K562 (cell line): Measurements from ENCODE around the gene TRPM4. TPM values are rescaled to one million over a fixed set of nuclear protein-coding genes. Genes with fewer than 3 reads are reported as not detected.

ENCODE experiments used
- BACH1 ChIP-seq: fragments of 200-800 bp; sonication (Bioruptor generic); IDR thresholded peaks from 2 replicates; pipeline ENCODE4 v1.6.1; 2016; ENCODE audit warnings: missing genetic modification characterization, missing compliant biosample characterization
- BRF2 ChIP-seq: IDR thresholded peaks from 3 replicates; pipeline ENCODE4 v1.6.1; 2011; ENCODE audit warnings: borderline replicate concordance, mild to moderate bottlenecking; ENCODE audit not compliant: insufficient read length, insufficient read depth
- EHMT2 ChIP-seq: fragments of 450-650 bp; IDR thresholded peaks from 2 replicates; pipeline ENCODE4 v1.6.1; 2018; ENCODE audit warnings: antibody characterized with exemption
- EP400 ChIP-seq: fragments of 450-650 bp; IDR thresholded peaks from 2 replicates; pipeline ENCODE4 v1.6.1; 2017; ENCODE audit warnings: antibody characterized with exemption, mild to moderate bottlenecking, moderate library complexity
- FOXA3 ChIP-seq, 2 experiments: fragments of 450-650 bp in 1 of 2; sonication (generic) in 1 of 2; formaldehyde crosslinking; IDR thresholded peaks in 1 of 2; conservative IDR thresholded peaks in 1 of 2; 2 replicates each; pipeline versions ENCODE4 v1.4.0 to v1.8.0; 2020 to 2022; ENCODE audit warnings: mild to moderate bottlenecking in 2 of 2, missing genetic modification reagents in 1 of 2
- HMGXB4 ChIP-seq: sonication (generic); formaldehyde crosslinking; IDR thresholded peaks from 2 replicates; pipeline ENCODE4 v1.8.1; 2023; ENCODE audit warnings: mild to moderate bottlenecking, missing genetic modification reagents
- KDM4B ChIP-seq, 2 experiments: fragments of 450-650 bp in 1 of 2; sonication (generic) in 1 of 2; IDR thresholded peaks; 2 replicates each; pipeline ENCODE4 v1.6.1; 2016 to 2017; ENCODE audit warnings: borderline replicate concordance in 2 of 2, antibody characterized with exemption in 1 of 2, low read depth in 1 of 2, mild to moderate bottlenecking in 1 of 2
- MAFF ChIP-seq: IDR thresholded peaks from 2 replicates; pipeline ENCODE4 v1.6.1; 2012; ENCODE audit warnings: low read length, improper control_type of control experiment
- MAZ ChIP-seq, 2 experiments: fragments of 450-650 bp in 1 of 2; sonication (generic) in 1 of 2; formaldehyde crosslinking; IDR thresholded peaks in 1 of 2; conservative IDR thresholded peaks in 1 of 2; 2 replicates each; pipeline versions ENCODE4 v1.4.0 to v1.5.0; 2020; ENCODE audit warnings: mild to moderate bottlenecking in 1 of 2, missing genetic modification reagents in 1 of 2
- NFATC3 ChIP-seq: fragments of 450-650 bp; IDR thresholded peaks from 2 replicates; pipeline ENCODE4 v1.6.1; 2017; ENCODE audit warnings: mild to moderate bottlenecking
- PRDM10 ChIP-seq: fragments of 450-650 bp; IDR thresholded peaks from 2 replicates; pipeline ENCODE4 v1.6.1; 2018; ENCODE audit not compliant: partially characterized antibody
- SPI1 ChIP-seq: IDR thresholded peaks from 2 replicates; pipeline ENCODE4 v1.6.1; 2011; ENCODE audit warnings: low read depth, low read length, control low read depth, borderline replicate concordance
- SRSF9 ChIP-seq: fragments of 200-400 bp; formaldehyde crosslinking; IDR thresholded peaks from 2 replicates; pipeline ENCODE4 v1.6.1; 2017; ENCODE audit warnings: low read depth, low read length, borderline replicate concordance
- ZNF445 ChIP-seq: fragments of 250-450 bp; sonication (Bioruptor Pico); IDR thresholded peaks from 2 replicates; pipeline ENCODE4 v1.4.0; 2020; ENCODE audit warnings: low read depth, mild to moderate bottlenecking, moderate library complexity
- ZNF77 ChIP-seq: fragments of 250-450 bp; sonication (Bioruptor Pico); IDR thresholded peaks from 2 replicates; pipeline ENCODE4 v1.5.0; 2020
- ZNF830 ChIP-seq: fragments of 250-450 bp; sonication (Bioruptor Pico); IDR thresholded peaks from 2 replicates; pipeline ENCODE4 v1.5.0; 2021; ENCODE audit warnings: mild to moderate bottlenecking
- polyA plus RNA-seq, 8 experiments: library from polyadenylated mRNA; depleted of rRNA in 4 of 8; stranded (reverse) in 5 of 8; unstranded in 3 of 8; fragments of >200 nt; fragmentation: Nextera tagmentation in 2 of 8; fragmentation: Illumina TruSeq in 1 of 8; extraction: Ambion mirVana in 2 of 8; extraction: Trizol in 1 of 8; gene quantifications; 2 replicates each; pipeline versions ENCODE4 v1.2.1 to v1.2.3, GENCODE V29; 2011 to 2014; ENCODE audit warnings: inconsistent platforms in 1 of 8, missing spikeins in 1 of 8
- total RNA-seq, 7 experiments: library from RNA; depleted of rRNA in 6 of 7; stranded (reverse); fragments of >200 nt in 6 of 7; fragmentation: Illumina TruSeq in 2 of 7; extraction: Trizol in 2 of 7; gene quantifications; 2 replicates each; pipeline versions ENCODE4 v1.2.1 to v1.2.3, GENCODE V29; 2011 to 2021; ENCODE audit warnings: low replicate concordance in 1 of 7

The TRPM4 gene
- total and polyA plus RNA-seq, 9 of the 15 experiments (the other 6 are each of a cell fraction or from before 2014, with no cell fraction given) = 6.5 to 45.4 (median 15.2) TPM

DNA sequence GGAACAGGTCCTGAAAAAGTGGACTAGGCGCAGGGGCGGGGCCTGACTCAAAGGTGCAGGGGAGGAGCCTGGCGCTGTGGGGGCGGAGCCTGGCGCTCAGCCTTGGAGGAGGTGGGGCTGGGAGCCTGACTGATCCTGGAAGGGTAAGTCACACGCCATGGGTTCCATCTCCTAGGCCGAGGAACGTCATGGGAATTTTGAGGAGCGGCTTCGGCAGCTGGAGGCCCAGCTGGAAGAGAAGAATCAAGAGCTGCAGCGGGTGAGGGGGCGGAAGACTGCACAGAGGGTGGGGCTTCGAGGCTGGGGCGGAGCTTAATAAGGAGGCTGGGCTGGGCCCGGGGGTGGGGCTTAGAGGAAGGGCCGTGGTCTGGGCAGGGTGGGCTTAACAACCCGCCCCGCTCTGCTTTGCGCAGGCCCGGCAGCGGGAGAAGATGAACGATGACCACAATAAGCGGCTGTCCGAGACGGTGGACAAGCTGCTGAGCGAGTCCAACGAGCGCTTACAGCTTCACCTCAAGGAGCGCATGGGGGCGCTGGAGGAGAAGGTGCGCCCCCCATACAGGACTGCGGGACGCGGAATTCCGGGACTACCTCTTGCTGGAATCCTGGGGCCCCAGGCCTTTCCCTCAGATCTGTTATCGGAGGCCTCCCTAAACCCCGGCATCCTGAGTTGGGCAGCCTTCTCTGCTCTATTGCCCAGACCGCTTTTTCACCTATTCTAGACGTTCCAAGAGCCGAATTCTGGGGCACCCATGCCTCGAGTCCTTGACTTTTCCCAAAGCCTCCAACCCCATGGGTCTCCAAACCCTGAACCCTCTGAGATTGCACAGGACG lies 23.8 kb upstream of the TRPM4 start (continued):
- no peak for TF ChIP-seq PRDM10
- TF ChIP-seq EP400 = no peak
- no peak for TF ChIP-seq MAFF
- TF ChIP-seq SPI1 = no peak
- TF ChIP-seq ZNF445 (CRISPR knock-in tag) = no peak
- no peak for TF ChIP-seq BACH1 (tag)
- TF ChIP-seq SRSF9 = no peak
- no peak for TF ChIP-seq FOXA3 (CRISPR knock-in tag; conservative IDR thresholded peaks at IDR 0.05 in 1 of 2, IDR thresholded peaks at IDR 0.05 in 1 of 2)
- TF ChIP-seq KDM4B (IDR thresholded peaks at IDR 0.05; ENCODE audit: borderline replicate concordance in 2 of 2, low read depth in 1 of 2) = no peak
- no peak for TF ChIP-seq EHMT2
- TF ChIP-seq MAZ (CRISPR knock-in tag; conservative IDR thresholded peaks at IDR 0.05 in 1 of 2, IDR thresholded peaks at IDR 0.05 in 1 of 2) = peak in 1 of 2 experiments; percentile 41; a peak in 1 of 4 replicates
- no peak for TF ChIP-seq ZNF830
- no peak for TF ChIP-seq HMGXB4 (CRISPR knock-in tag)
- no peak for TF ChIP-seq ZNF77 (CRISPR knock-in tag)
- no peak for TF ChIP-seq BRF2
- TF ChIP-seq NFATC3 = no peak
